ENCODE data around the gene SNRPN.

- TF ChIP-seq CTCF (IDR thresholded peaks at IDR 0.05; ENCODE audit: low read length) (no peak), EZH2 (IDR thresholded peaks at IDR 0.05; ENCODE audit: borderline replicate concordance, low read length) (no peak)
Observed at GRCh38 chr15:24954783-24955530, at the start of gene SNRPN, which contains the start of gene SNURF.
